ENCODE results near the gene CHST3. TPM values are rescaled to one million over a fixed set of nuclear protein-coding genes. Genes with fewer than 3 reads are reported as not detected.

Gene CHST3
- total RNA-seq, 1 donor from 2014 or later: 12.9 TPM

DNA sequence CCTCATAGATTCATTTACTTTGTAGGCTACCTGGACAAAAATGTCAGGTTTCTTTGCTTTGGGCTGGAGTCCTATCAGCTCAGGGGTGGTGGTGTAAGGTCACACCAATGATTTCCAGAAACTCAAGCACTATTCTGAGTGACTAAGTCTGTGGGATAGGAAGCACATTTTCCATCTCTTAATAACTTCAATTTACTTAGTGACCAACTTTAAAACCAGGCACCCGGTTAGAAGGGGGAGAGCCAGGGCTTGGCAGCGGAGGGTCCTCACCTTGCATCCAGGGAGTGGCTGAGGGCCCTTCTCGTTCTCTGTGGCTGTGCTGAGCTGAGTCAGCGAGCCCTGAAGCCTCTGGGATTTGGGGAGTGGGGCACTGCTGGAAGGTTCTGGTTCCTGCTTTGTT is 6.7 kb downstream of the CHST3 start:
- DNase-seq (ENCODE audit: low spot score, unreplicated experiment): no peak
- no peaks in the 10 kb centered on the region for H3K27me3 Mint-ChIP-seq
- no peak overlapping the region for H3K27ac Mint-ChIP-seq
- H3K9me3 Mint-ChIP-seq (ENCODE audit: low read depth): no peaks in the 10 kb centered on the region
- H3K4me1 Mint-ChIP-seq (ENCODE audit: low read depth): peaks cover 41% of the 10 kb centered on the region
- H3K4me3 Mint-ChIP-seq (ENCODE audit: low read depth): no peak overlapping the region
- no peaks in the 10 kb centered on the region for H3K36me3 Mint-ChIP-seq (ENCODE audit: insufficient read depth)
- TF ChIP-seq, protein P1, sequence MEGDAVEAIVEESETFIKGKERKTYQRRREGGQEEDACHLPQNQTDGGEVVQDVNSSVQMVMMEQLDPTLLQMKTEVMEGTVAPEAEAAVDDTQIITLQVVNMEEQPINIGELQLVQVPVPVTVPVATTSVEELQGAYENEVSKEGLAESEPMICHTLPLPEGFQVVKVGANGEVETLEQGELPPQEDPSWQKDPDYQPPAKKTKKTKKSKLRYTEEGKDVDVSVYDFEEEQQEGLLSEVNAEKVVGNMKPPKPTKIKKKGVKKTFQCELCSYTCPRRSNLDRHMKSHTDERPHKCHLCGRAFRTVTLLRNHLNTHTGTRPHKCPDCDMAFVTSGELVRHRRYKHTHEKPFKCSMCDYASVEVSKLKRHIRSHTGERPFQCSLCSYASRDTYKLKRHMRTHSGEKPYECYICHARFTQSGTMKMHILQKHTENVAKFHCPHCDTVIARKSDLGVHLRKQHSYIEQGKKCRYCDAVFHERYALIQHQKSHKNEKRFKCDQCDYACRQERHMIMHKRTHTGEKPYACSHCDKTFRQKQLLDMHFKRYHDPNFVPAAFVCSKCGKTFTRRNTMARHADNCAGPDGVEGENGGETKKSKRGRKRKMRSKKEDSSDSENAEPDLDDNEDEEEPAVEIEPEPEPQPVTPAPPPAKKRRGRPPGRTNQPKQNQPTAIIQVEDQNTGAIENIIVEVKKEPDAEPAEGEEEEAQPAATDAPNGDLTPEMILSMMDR (IDR thresholded peaks at IDR 0.05; ENCODE audit: unreplicated experiment): no peak

DNA sequence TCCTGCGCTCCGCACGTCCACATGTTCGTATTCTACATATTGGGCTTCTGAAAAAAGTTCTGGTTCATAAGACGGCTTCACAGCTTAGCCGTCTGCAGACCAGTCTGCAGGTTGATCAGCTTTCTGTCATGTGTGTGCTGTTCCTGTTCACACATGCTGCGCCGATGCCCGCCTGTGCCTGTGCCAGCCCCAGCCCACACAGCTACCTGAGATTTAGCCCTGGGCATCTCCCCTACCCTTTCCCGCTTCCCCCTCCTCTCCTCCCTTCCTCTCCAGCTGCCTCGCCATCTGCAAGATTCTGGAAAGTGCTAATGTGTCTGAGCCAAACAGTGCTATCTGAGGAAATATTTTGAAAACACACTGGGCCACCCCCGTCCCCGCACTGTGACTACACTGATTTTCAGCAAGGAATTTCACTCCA is 7.1 kb downstream of the CHST3 start:
- no peak for DNase-seq (ENCODE audit: low spot score, unreplicated experiment)
- peaks cover 42% of the 10 kb centered on the region for H3K4me1 Mint-ChIP-seq (ENCODE audit: low read depth)

DNA sequence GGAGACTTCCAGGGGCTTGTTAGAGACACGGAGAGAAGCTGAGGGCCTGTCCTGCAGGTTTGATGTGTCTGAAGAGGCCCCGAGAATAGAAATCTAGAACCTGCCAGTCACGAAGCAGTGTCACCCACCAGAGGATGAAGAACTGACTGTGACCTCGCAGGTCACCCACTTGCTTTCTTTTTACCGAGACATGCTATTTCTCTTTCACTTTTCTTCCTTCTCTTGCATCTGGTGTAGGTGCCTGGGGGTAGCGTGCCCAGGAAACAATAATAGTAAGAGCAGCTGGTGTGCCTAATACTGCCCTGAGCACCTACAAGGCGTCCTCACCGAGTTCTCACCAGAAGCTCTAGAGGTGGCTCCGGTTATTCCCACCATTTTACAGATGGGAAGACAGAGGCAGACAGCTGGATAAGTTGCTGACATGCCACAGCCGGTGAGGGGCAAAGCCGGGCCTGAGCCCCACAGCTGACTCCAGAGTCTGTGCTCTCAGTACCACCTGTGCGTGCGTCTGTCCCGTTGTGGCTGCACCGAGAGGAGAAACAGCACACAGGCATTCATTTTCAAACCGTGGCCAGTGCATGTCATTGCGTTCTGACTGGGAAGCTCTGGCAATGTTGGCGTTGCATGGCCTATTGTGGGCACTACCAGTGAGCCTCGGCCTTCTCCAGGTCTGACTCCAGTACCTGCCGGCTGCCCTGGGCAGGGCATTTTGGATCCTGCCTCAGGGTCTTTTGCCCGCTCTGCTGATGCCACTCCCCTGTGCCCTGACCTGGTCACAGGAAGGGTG is 7.8 kb downstream of the CHST3 start:
- no peak for DNase-seq (ENCODE audit: low spot score, unreplicated experiment)
- Mint-ChIP-seq H3K4me1 (ENCODE audit: low read depth) (peaks cover 46% of the 10 kb centered on the region), H3K4me3 (ENCODE audit: low read depth) (no peak overlapping the region), H3K9me3 (ENCODE audit: low read depth) (no peaks in the 10 kb centered on the region), H3K27me3 (no peaks in the 10 kb centered on the region), H3K27ac (peak overlapping the region; percentile 71), H3K36me3 (ENCODE audit: insufficient read depth) (no peaks in the 10 kb centered on the region)
- TF ChIP-seq, protein P1 (IDR thresholded peaks at IDR 0.05; ENCODE audit: unreplicated experiment): no peak

More for the DNA sequence above, 7.1 kb downstream of the CHST3 start:
- H3K4me3 Mint-ChIP-seq (ENCODE audit: low read depth): no peak overlapping the region
- H3K27me3 Mint-ChIP-seq: no peaks in the 10 kb centered on the region
- H3K27ac Mint-ChIP-seq: peak overlapping the region; percentile 71
- no peaks in the 10 kb centered on the region for H3K36me3 Mint-ChIP-seq (ENCODE audit: insufficient read depth)
- TF ChIP-seq, protein P1 (IDR thresholded peaks at IDR 0.05; ENCODE audit: unreplicated experiment): no peak
- no peaks in the 10 kb centered on the region for H3K9me3 Mint-ChIP-seq (ENCODE audit: low read depth)

DNA sequence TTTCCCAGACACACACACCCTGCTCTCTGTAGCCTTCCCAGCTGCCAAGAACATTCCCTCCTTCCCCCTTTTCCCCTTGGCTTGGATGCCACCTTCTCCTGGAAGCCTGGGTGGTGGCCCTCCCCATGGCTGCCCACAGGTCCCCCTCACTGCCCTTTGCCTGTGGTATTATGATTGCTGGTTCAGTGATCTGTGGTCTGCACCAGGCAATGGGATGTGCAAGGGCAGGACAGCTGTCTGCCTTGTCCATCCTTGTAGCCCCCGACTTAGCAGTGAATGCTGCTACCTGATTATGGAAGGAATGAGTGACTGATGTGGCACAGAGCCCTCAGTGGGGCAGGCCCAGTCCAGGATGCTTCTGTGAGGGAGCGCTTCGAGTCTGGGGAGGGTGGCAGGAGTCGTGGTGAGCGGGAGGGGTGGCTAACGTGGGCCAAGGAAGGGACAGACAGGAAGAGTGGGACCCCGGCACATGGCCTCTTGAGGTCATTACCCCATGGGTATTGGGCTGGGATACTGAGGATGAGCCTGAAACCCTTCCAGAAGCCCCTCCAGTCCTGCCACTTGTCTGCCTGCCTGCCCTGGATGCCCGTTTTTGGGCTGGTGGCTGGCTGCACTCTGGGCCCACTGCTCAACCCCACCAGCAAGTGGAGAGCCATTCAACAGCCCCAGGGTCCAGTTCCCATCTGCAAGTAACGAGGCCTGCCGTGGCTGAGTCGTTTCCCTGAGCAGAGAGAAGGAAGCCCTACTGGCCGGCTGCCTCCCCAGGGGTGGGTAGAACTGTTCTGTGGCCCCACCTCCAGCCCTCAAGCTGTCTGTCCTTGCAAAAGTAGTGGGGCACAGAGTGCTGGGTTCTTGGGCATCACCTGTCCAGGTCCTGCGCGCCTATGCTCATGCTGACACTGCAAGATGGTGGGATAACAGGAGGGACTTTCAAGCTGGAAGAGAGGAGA is 8.8 kb downstream of the CHST3 start:
- Mint-ChIP-seq H3K27me3 (no peaks in the 10 kb centered on the region), H3K4me1 (ENCODE audit: low read depth) (peaks cover 42% of the 10 kb centered on the region), H3K4me3 (ENCODE audit: low read depth) (no peak overlapping the region), H3K9me3 (ENCODE audit: low read depth) (no peaks in the 10 kb centered on the region), H3K36me3 (ENCODE audit: insufficient read depth) (no peaks in the 10 kb centered on the region), H3K27ac (no peak overlapping the region)
- no peak for DNase-seq (ENCODE audit: low spot score, unreplicated experiment)
- TF ChIP-seq, protein P1 (IDR thresholded peaks at IDR 0.05; ENCODE audit: unreplicated experiment): no peak

DNA sequence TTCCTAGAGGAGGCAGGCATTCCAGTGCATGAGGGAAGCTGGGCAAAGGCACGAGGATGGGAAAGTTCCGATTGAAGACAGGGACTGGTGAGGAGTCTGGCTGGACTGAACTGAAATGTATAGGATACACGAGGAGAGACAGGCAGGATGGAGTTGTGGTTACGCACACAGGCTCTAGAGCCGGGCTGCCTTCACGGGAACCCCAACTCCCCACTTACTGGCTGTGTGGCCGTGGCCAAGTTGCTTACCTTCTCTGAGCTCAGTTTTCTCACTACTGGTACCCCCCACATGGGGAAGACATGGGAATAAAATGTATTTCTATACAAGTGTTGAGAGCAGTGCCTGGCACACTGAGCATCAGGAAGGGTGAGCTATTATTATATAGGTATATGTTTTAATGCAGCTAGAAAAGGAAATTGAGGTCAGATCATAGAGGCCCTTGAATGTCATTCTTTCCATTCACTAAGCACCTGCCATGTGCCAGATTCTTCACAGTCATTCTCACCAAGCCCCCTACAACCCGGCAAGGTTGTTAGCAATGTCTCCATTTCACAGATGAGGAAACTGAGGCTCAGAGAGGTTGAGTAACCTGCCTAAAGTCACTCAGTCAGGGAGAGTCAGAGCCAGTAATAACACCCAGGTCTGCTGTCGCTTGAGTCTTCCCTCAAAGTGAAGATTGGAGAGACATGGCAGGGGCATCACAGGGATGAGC is 9.7 kb downstream of the CHST3 start:
- no peaks in the 10 kb centered on the region for H3K36me3 Mint-ChIP-seq (ENCODE audit: insufficient read depth)
- H3K27me3 Mint-ChIP-seq: no peaks in the 10 kb centered on the region
- no peak overlapping the region for H3K27ac Mint-ChIP-seq
- TF ChIP-seq, protein P1 (IDR thresholded peaks at IDR 0.05; ENCODE audit: unreplicated experiment): no peak
- no peaks in the 10 kb centered on the region for H3K9me3 Mint-ChIP-seq (ENCODE audit: low read depth)
- H3K4me3 Mint-ChIP-seq (ENCODE audit: low read depth): no peak overlapping the region
- peaks cover 41% of the 10 kb centered on the region for H3K4me1 Mint-ChIP-seq (ENCODE audit: low read depth)
- no peak for DNase-seq (ENCODE audit: low spot score, unreplicated experiment)

All from progenitor cell of endocrine pancreas (in vitro differentiated cells).